A673 (cell line): ENCODE results near the gene RGS9BP.
"Not testable (repeated sequence)": the region's sequence is repeated elsewhere in the genome, so short reads cannot be mapped to it uniquely, and the experiment has no call there.

Source experiments
- EZH2 ChIP-seq: fragments of 200-600 bp; sonication (generic); IDR thresholded peaks from 2 replicates; pipeline ENCODE4 v1.6.1; 2017; ENCODE audit warnings: borderline replicate concordance, low read depth, mild to moderate bottlenecking, mixed read lengths, antibody characterized with exemption, low read length; ENCODE audit not compliant: poor library complexity, severe bottlenecking
- TF ChIP-seq, protein P1 (sequence below): fragments of 300-800, 200-600 bp; sonication (generic); conservative IDR thresholded peaks from 2 replicates; pipeline ENCODE4 v1.5.1; 2017; ENCODE audit warnings: low read depth, mild to moderate bottlenecking, antibody characterized with exemption, low read length, moderate library complexity, mixed read lengths

DNA sequence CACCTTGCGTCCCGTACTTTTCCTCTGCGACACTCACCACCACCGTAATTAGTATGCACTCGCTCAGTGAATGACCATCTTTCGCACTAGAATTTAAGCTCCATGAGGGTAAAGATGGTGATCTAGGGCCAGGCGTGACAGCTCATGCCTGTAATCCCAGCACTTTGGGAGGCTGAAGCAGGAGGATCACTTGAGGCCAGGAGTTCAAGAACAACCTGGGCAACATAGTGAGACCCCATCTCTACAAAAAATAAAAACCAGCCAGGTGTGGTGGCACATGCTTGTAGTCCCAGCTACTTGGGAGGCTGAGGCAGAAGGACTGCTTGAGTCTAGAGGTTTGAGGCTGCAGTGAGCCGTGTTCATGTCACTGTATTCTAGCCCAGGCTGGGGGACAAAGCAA, 19.3 kb upstream of the RGS9BP start:
- TF ChIP-seq, protein P1, sequence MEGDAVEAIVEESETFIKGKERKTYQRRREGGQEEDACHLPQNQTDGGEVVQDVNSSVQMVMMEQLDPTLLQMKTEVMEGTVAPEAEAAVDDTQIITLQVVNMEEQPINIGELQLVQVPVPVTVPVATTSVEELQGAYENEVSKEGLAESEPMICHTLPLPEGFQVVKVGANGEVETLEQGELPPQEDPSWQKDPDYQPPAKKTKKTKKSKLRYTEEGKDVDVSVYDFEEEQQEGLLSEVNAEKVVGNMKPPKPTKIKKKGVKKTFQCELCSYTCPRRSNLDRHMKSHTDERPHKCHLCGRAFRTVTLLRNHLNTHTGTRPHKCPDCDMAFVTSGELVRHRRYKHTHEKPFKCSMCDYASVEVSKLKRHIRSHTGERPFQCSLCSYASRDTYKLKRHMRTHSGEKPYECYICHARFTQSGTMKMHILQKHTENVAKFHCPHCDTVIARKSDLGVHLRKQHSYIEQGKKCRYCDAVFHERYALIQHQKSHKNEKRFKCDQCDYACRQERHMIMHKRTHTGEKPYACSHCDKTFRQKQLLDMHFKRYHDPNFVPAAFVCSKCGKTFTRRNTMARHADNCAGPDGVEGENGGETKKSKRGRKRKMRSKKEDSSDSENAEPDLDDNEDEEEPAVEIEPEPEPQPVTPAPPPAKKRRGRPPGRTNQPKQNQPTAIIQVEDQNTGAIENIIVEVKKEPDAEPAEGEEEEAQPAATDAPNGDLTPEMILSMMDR = not testable (repeated sequence)
- not testable (repeated sequence) for TF ChIP-seq EZH2
